ENCODE measurements around the gene ATP2C2.

GRCh38 chr16:84367297-84367680 is 1.0 kb upstream of the ATP2C2 start:
- no peak for TF ChIP-seq CTCF (IDR thresholded peaks at IDR 0.05)
- no peak for TF ChIP-seq POLR2A (IDR thresholded peaks at IDR 0.05)

Data from heart left ventricle (tissue), 13 donors.